Measurements from ENCODE around the gene SPAG9.

GRCh38 chr17:51147650-51148049 is 27.0 kb upstream of the SPAG9 start:
- no peak for TF ChIP-seq POLR2A (IDR thresholded peaks at IDR 0.05; ENCODE audit: low read depth, low read length)
- no peak for TF ChIP-seq TAF1 (IDR thresholded peaks at IDR 0.05; ENCODE audit: borderline replicate concordance, low read depth, low read length)
- no peak for TF ChIP-seq POLR2AphosphoS5 (IDR thresholded peaks at IDR 0.05; ENCODE audit: low read depth, low read length)

Data from GM12892 (cell line).